Choroid plexus epithelial cell (primary cell): ENCODE measurements around the gene SERGEF.

Experiments used
- DNase-seq: peaks from one replicate; pipeline ENCODE4 v3.0.0-alpha.2; 2010; ENCODE audit warnings: low read depth
- H3K4me3 ChIP-seq: 2 replicates; pipeline ENCODE4 v1.5.1; 2011; ENCODE audit warnings: low read depth, mild to moderate bottlenecking, control low read depth, low read length, moderate library complexity
- TF ChIP-seq, protein P1 (sequence below): conservative IDR thresholded peaks from 2 replicates; pipeline ENCODE4 v1.5.1; 2011; ENCODE audit warnings: low read depth, mild to moderate bottlenecking, control low read depth, inconsistent platforms, low read length, moderate library complexity

Gene SERGEF

DNA sequence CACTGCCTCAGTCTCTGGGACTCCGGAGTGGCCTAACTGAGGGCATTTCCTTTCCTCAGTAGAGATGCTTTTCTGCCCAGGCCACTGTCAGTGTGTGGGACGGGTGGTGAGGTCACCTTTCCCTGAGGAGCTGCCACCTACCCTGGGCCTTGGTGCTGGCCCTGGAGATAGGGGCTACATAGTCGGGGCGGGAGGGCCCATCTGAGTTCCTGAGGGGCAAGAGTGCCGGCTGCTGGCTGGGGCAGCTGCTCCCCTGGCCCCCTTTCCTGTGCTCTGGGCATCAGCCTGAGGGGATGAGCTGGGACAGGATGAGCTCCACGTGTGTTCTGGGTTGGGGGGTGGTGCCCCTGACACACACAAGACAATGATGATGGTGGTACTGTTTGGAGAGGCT, 272.9 kb downstream of the SERGEF start:
- H3K4me3 ChIP-seq: no peak overlapping the region
- TF ChIP-seq, protein P1, sequence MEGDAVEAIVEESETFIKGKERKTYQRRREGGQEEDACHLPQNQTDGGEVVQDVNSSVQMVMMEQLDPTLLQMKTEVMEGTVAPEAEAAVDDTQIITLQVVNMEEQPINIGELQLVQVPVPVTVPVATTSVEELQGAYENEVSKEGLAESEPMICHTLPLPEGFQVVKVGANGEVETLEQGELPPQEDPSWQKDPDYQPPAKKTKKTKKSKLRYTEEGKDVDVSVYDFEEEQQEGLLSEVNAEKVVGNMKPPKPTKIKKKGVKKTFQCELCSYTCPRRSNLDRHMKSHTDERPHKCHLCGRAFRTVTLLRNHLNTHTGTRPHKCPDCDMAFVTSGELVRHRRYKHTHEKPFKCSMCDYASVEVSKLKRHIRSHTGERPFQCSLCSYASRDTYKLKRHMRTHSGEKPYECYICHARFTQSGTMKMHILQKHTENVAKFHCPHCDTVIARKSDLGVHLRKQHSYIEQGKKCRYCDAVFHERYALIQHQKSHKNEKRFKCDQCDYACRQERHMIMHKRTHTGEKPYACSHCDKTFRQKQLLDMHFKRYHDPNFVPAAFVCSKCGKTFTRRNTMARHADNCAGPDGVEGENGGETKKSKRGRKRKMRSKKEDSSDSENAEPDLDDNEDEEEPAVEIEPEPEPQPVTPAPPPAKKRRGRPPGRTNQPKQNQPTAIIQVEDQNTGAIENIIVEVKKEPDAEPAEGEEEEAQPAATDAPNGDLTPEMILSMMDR: no peak
- no peak for DNase-seq

GRCh38 chr11:17738151-17738973, 274.5 kb downstream of the SERGEF start:
- H3K4me3 ChIP-seq: no peak overlapping the region
- DNase-seq: no peak
- TF ChIP-seq, protein P1: no peak
